ENCODE results near the gene FBLN1.

The FBLN1 gene

DNA sequence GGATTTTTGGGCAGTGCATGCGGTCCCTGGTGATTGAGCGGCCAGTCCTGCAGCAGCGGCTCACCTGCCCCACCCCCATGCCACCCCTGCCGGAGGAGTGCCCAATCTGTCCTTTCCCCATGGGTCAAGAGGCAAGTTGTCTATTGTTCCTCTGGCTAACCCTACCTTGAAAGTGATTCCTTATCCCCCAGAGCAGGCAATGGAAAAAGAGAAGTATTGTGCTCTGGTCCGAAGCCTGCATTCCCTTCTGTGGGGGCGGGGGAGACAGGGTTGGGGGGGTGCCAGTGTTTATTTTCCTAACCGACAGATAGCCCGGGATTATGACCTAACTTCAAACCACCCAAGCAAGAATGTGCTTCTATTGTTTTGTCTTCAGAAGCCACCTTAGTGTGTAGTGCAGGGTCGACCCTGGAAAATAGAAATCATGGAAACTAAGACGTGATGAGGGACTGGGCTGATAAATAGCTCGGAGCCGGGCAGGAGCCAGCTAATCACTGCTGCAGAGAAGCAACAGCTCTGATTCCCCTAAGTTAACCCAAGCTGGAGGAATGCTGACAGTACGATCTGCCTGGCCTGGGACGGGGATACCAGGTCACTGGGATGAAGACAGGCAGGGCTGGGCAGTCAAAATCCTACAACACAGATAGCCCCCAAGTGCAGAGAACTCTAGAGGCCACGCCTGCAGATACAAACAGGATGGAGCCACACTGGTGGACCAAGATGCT, 130.3 kb downstream of the FBLN1 start:
- FAIRE-seq (no peak), DNase-seq (ENCODE audit: insufficient read length, low spot score) (no peak)
- TF ChIP-seq, protein P1, sequence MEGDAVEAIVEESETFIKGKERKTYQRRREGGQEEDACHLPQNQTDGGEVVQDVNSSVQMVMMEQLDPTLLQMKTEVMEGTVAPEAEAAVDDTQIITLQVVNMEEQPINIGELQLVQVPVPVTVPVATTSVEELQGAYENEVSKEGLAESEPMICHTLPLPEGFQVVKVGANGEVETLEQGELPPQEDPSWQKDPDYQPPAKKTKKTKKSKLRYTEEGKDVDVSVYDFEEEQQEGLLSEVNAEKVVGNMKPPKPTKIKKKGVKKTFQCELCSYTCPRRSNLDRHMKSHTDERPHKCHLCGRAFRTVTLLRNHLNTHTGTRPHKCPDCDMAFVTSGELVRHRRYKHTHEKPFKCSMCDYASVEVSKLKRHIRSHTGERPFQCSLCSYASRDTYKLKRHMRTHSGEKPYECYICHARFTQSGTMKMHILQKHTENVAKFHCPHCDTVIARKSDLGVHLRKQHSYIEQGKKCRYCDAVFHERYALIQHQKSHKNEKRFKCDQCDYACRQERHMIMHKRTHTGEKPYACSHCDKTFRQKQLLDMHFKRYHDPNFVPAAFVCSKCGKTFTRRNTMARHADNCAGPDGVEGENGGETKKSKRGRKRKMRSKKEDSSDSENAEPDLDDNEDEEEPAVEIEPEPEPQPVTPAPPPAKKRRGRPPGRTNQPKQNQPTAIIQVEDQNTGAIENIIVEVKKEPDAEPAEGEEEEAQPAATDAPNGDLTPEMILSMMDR (IDR thresholded peaks at IDR 0.05; ENCODE audit: insufficient read depth, missing control alignments) = no peak

DNA sequence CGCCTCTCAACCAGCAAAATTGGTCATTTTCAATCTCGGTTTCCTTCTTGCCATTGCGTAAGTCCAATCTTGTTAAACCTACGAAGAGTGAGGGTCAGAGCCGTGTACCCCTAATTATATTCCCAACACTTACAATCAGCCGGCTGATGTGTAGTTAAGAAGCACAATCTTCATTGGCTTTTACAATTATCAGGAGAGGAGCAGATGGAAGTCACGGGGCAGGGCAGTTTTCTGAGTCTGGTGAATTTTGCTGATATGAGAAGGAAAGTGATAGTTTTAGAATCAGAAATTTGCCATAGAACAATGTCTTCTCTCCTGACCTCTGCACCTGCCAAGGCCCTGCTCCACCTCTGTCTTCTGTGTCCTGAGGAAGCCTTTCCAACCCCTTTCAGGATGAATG, 134.0 kb downstream of the FBLN1 start:
- TF ChIP-seq, protein P1 (IDR thresholded peaks at IDR 0.05; ENCODE audit: insufficient read depth, missing control alignments) = no peak
- DNase-seq (ENCODE audit: insufficient read length, low spot score) = no peak
- no peak for FAIRE-seq

DNA sequence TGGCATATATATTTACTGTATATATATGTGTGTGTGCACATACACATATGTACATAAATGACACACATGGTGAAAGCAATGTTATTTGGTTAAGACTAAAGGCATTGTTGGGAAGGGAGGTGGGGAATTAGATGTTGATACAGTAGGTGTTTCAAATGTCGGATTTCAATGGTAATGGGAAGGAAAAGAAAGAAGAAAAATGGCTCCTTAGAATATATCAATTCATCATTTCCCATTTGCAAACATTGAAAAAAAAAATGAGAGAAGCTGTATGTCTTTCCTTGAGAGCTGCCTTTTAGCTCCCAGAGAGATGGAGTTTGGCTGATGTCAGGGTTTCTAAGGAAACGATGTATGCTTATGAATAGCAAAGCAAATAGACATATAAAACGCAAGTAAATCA, 135.5 kb downstream of the FBLN1 start:
- FAIRE-seq = no peak
- TF ChIP-seq, protein P1 (IDR thresholded peaks at IDR 0.05; ENCODE audit: insufficient read depth, missing control alignments) = no peak

DNA sequence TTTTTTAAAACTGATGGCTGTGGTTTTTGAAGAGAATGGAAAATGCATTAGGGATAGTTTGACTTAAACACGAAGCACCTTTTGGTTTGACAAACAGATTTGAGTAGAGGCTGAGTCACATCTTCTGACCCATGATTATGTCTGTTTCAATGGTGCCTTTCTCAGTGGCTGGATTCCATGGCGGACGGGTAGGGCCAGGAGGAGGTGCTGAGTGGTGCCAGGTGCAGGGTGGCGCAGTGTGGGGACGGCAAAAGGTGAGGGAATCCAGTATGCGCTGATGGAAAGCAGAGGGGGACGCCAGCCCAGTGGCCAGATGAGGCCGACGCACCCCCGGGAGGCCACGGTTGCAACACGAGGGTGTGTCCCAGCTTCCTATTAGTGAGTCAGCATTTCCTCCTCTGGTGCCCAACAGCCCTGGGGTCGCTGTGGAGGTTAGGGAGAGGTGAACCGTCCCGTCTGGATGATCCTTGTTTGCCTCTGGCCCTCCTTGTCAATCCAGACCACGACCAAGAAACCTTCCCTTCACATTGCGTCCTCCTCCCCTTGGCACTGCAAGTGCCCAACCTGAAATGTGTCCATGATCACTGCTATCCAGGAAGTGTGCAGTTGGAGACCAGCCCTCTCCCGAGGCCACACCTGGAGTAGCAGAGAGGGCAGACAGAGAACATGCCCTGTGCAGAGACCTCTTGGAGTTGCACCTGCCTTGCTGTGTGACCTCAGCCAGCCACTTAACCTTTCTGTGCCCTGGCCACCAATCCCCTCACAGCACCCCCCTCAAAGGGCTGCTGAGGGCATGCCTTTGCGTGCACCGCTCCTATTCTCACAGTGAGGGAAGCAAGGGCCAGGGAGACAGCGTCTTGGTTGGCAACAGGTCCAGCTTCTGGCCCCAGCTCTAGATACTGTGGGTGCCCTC, 136.4 kb downstream of the FBLN1 start:
- TF ChIP-seq, protein P1 (IDR thresholded peaks at IDR 0.05; ENCODE audit: insufficient read depth, missing control alignments) = no peak
- DNase-seq (ENCODE audit: insufficient read length, low spot score) (no peak), FAIRE-seq (no peak)

More for the DNA sequence above, 135.5 kb downstream of the FBLN1 start:
- DNase-seq (ENCODE audit: insufficient read length, low spot score) = no peak

DNA sequence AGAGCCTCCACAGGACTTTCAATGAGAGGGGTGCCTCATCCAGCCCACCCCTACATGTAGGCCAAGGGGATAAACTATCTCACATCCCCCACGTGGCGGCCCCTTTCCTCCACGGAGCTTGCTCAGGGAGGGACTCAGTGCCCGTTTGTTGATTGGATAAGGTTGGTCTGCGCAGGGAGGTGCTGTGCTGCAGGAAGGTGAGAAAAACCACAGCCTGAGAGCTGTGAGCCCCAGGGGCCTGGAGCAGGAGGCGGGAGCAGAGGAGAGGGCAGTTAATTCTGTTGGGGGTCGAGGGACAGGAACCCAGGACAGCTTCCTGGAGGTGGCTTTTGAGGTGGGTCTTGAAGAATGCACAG, 137.0 kb downstream of the FBLN1 start:
- TF ChIP-seq, protein P1 (IDR thresholded peaks at IDR 0.05; ENCODE audit: insufficient read depth, missing control alignments) = no peak
- no peak for DNase-seq (ENCODE audit: insufficient read length, low spot score)
- FAIRE-seq = no peak

DNA sequence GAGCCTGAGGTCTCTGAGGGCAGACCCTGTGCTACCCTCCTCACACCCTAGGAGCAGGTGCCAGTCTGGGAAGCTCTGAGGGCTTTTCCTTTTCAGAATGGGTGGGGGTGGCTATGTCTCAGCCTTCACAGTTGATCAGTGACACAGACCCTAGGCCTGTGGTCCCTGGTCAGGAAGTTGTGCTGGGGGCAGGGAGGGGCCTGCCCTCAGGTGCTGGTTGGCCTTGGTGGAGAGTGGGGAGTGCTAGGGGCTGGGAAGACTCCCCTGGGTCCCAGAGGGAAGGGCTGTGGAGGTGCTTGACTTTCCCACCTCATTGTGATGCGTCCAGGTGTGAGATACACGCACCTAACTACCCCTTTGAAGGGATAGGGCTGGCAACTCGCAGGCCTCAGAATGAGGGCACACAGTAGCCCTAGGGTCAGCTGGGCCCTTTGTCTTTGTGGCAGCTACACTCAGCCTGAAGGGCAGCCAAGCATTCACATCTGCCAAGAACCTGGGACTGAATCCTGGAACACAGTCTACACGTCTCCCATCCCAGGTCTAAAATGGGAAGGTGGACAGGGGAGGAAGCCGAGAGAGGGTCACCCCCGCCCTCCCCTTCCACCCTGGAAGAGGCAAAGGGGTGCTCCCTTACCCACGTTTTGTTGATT, 137.7 kb downstream of the FBLN1 start:
- TF ChIP-seq, protein P1 (IDR thresholded peaks at IDR 0.05; ENCODE audit: insufficient read depth, missing control alignments) = no peak
- DNase-seq (ENCODE audit: insufficient read length, low spot score) (no peak), FAIRE-seq (no peak)
